Stimulated activated CD4-positive, alpha-beta T cell treated with anti-CD3 and anti-CD28 coated beads, TNF-alpha, amount 100 ng/mL, for 24 hours (primary cell): ENCODE data around the gene IKZF3.
"Not testable (repeated sequence)": the region's sequence is repeated elsewhere in the genome, so short reads cannot be mapped to it uniquely, and the experiment has no call there.

Source experiments
- DNase-seq, 3 experiments: peaks; one replicate each; pipeline ENCODE4 v3.0.0-alpha.2; 2020; ENCODE audit warnings: low read depth in 3 of 3

IKZF3 gene

DNA sequence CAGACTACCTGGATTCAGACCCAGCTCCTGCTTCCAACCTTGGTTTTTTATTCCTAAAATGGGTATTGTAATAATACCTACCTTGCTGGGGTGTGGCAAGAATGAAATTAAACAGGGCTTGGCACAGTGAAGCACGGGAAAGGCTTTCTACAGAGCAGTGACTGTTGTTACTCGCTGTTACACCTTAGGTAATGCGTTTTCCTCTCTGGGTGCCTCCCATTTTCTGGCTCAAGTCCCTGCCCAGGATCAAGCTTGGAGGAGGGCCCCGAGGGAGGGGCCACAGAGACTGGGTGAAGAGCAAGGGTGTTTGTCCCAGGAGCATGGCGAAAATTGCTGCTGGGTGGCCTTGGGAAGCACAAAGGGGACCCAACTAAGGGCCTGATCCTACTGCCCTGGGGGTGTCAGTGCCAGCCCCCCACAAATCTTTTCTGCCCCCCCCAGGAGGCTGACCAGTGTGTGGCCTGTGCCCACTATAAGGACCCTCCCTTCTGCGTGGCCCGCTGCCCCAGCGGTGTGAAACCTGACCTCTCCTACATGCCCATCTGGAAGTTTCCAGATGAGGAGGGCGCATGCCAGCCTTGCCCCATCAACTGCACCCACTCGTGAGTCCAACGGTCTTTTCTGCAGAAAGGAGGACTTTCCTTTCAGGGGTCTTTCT, 147.1 kb downstream of the IKZF3 start:
- DNase-seq: no peak

DNA sequence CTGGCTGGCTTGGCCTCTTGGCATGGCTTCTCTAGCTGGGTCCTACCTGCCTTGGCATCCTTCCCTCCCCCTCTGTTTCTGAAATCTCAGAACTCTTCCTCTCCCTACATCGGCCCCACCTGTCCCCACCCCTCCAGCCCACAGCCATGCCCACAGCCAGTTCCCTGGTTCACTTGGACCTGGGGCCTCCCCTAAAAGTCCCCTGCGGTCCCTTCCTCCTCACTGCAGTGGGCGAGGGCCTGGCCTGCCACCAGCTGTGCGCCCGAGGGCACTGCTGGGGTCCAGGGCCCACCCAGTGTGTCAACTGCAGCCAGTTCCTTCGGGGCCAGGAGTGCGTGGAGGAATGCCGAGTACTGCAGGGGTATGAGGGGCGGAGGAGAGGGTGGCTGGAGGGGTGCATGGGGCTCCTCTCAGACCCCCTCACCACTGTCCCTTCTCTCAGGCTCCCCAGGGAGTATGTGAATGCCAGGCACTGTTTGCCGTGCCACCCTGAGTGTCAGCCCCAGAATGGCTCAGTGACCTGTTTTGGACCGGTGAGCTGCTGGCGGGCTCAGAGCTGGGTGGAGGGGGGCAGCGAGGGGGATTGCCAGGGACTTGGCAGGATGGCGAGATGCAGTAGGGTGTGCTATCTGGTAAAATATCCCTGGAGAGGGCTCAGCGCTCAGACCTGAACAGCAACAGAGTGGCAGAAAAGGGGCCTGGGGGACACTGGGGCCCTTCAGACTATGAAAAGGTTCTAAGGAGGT, 147.9 kb downstream of the IKZF3 start:
- DNase-seq: no peak

DNA sequence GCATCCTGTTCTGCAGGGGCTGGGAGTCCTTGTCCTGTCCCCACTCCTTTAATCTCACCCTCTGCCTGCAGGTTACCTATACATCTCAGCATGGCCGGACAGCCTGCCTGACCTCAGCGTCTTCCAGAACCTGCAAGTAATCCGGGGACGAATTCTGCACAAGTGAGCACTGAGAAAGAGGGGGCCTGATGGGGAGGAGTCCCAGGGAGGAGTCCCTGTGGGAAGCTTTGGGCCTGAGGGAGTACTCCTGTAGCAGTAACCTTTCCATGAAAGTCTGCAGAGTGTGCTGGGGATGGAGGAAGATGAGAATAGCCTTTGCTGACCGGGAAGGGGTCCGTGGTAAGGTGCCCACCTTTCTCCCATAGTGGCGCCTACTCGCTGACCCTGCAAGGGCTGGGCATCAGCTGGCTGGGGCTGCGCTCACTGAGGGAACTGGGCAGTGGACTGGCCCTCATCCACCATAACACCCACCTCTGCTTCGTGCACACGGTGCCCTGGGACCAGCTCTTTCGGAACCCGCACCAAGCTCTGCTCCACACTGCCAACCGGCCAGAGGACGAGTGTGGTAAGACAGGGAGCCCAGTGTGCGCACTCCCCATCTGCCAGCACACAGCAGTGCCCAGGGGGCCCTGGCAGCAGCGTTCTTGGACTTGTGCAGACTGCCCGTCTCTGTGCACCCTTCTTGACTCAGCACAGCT, 148.6 kb downstream of the IKZF3 start:
- no peak for DNase-seq

DNA sequence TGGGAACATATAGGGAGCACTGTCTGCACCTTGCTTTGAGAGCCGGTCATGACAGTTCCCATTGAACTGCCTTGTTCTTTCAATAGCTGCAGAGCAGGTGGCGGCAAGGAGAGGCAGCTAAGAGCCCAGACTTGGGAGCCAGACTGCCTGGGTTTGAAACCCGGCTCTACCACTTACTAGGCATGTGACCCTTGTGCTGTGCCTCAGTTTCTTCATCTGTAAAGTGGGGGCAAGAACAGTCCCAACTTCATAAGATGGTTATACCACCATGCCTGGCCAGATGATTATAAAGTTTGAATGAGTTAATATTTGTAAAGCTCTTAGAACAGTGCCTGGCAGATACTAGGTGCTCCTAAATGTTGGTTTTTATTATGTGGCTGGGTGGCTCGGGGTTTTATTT, 149.9 kb downstream of the IKZF3 start:
- no peak for DNase-seq

GRCh38 chr17:39711851-39712250, 152.3 kb downstream of the IKZF3 start:
- DNase-seq: no peak

DNA sequence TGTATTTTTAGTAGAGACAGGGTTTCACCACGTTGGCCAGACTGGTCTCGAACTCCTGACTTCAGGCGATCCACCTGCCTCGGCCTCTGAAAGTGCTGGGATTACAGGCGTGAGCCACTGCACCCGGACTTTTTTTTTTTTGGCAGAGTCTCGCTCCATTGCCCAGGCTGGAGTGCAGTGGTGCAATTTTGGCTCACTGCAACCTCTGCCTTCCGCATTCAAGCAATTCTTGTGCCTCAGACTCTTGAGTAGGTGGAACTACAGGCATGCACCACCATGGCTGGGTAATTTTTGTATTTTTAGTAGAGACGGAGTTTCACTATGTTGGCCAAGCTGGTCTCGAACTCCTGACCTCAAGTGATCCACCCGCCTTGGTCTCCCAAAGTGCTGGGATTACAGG, 153.0 kb downstream of the IKZF3 start:
- not testable (repeated sequence) for DNase-seq

DNA sequence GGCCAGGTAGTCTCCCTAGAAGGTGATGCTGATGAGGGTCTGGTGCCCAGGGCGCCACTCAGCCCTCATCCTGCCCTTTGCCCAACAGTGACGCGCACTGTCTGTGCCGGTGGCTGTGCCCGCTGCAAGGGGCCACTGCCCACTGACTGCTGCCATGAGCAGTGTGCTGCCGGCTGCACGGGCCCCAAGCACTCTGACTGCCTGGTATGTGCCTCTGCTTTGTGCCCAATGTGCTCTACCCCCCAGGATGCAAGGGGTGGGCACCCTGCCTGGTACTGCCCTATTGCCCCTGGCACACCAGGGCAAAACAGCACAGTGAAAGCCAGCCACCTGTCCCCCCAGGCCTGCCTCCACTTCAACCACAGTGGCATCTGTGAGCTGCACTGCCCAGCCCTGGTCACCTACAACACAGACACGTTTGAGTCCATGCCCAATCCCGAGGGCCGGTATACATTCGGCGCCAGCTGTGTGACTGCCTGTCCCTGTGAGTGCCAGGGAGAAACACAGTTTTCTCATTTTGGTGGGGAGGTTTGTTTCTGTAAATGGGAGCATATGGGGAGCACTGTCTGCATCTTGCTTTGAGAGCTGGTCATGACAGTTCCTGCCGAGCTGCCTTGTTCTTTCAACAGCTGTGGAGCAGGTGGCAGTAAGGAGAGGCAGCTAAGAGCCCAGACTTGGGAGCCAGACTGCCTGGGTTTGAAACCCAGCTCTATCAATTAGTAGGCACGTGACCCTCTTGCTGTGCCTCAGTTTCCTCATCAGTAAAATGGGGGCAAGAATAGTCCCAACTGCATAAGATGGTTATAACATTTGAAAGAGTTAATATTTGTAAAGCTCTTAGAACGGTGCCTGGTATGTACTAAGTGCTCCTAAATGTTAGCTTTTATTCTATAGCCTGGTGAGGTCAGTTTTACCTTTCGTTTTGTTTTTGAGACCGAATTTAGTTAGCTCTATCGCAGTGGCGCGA, 153.8 kb downstream of the IKZF3 start:
- DNase-seq: no peak

GRCh38 chr17:39709319-39709997, 154.7 kb downstream of the IKZF3 start:
- DNase-seq: no peak
